Gastrocnemius medialis (tissue), 4 donors: ENCODE results near the gene CFDP1. TPM values are rescaled to one million over a fixed set of nuclear protein-coding genes. Genes with fewer than 3 reads are reported as not detected.
A peak's percentile ranks its signal among the peaks of the same experiment; 100 is the strongest.

Experiments
- ATAC-seq, 2 donors: fragments of 150-250 bp; one replicate each; pipeline ENCODE4 v1.9.1; 2016
- DNase-seq, 2 donors: peaks; one replicate each; pipeline ENCODE4 v3.0.0-alpha.2; 2019
- H3K27ac ChIP-seq, 4 donors: fragments of 200-600 bp; sonication (generic); 1 replicate in 1 of 4; 2 replicates in 3 of 4; pipeline ENCODE4 v1.5.1; 2016 to 2018; ENCODE audit warnings: mild to moderate bottlenecking in 2 of 4, moderate library complexity in 1 of 4
- H3K27me3 ChIP-seq, 3 donors: fragments of 200-600 bp; sonication (generic) in 2 of 3; 1 replicate in 1 of 3; 2 replicates in 2 of 3; pipeline versions ENCODE4 v1.5.1 to v1.6.0; 2016 to 2019; ENCODE audit warnings: mild to moderate bottlenecking in 1 of 3, moderate library complexity in 1 of 3
- H3K36me3 ChIP-seq, 2 donors: fragments of 200-600 bp; sonication (generic) in 1 of 2; one replicate each; pipeline ENCODE4 v1.5.1; 2017 to 2018
- H3K4me1 ChIP-seq, 2 donors: fragments of 200-600 bp; sonication (generic) in 1 of 2; one replicate each; pipeline ENCODE4 v1.5.1; 2016 to 2017; ENCODE audit warnings: mild to moderate bottlenecking in 2 of 2
- H3K4me3 ChIP-seq, 4 donors: fragments of 200-600 bp; sonication (generic) in 3 of 4; 1 replicate in 1 of 4; 2 replicates in 3 of 4; pipeline ENCODE4 v1.5.1; 2016 to 2019; ENCODE audit warnings: mild to moderate bottlenecking in 2 of 4
- H3K9me3 ChIP-seq, 3 donors: fragments of 200-600 bp; sonication (generic) in 2 of 3; 1 replicate in 1 of 3; 2 replicates in 2 of 3; pipeline ENCODE4 v1.5.1; 2016 to 2019
- POLR2A ChIP-seq, 2 donors: fragments of 450-650 bp; IDR thresholded peaks; one replicate each; pipeline ENCODE4 v1.6.1; 2017; ENCODE audit warnings: antibody characterized with exemption in 2 of 2, mild to moderate bottlenecking in 2 of 2, moderate library complexity in 2 of 2
- in situ Hi-C, 4 donors: fragments of 200-750 bp; cut with MboI; loops; one replicate each; pipeline versions ENCODE4 v1.15.0 to v1.8.0; 2017; ENCODE audit warnings: low sequenced_read_pairs in 4 of 4
- intact Hi-C: fragments of 100-400 bp; cut with DNase I; formaldehyde crosslinking; loops from one replicate; pipeline ENCODE4 v1.15.1; 2023; ENCODE audit warnings: low total_unique reads
- total RNA-seq, 4 donors: library from RNA; depleted of rRNA; stranded (reverse); fragments of >200 nt; gene quantifications; one replicate each; pipeline versions ENCODE4 v1.1.0 to v1.2.3, GENCODE V29; 2016
- TF ChIP-seq, protein P1 (sequence below), 5 experiments: fragments of 450-650 bp in 3 of 5; fragments of 200-600 bp in 2 of 5; sonication (generic) in 2 of 5; IDR thresholded peaks in 4 of 5; conservative IDR thresholded peaks in 1 of 5; 1 replicate in 4 of 5; 2 replicates in 1 of 5; pipeline ENCODE4 v1.5.1; 2016 to 2019; ENCODE audit warnings: antibody characterized with exemption in 5 of 5, mild to moderate bottlenecking in 3 of 5, moderate library complexity in 3 of 5

The CFDP1 gene
- total RNA-seq, 4 donors from 2014 or later = 20.4 to 28.6 (median 24.2) TPM

DNA sequence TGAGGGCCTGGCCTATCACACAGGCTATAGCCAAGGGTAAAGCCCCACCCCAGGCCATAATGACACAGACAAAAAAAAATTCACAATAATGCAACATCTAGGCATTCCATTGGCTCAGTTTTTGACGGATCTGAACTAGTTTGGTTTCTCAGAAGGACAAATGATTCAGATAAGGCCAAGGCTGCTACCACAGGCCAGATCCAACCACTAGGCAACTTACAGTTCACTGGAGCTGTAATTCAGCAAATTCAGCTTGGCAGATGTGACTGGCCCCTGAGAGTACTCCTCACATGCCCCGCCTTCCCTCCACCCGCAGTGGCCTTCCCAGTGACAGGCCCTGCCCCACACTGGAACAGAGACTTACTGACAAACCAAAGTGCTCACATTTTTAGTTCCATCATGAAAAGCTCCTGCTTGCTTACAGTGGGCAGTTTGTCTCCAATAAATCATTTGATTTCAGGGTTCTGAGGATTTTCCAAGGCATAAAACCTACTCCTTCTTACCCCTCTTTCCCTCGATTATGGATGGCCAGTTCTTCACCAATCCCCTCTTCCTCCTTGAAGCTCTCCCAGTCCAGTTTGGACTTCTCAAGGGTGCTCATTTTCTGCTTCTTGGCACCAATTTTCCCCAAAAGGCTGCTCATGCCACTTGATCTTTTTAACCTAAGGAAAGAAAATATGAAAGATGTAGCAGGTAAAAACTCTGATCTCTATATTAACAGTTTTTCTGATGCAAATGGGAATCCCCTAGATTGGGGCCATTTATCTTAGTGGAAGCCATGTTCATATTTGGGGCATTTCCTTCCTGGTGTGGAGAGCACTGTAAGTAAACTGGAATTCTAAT is 128.6 kb downstream of the CFDP1 start:
- TF ChIP-seq, protein P1, sequence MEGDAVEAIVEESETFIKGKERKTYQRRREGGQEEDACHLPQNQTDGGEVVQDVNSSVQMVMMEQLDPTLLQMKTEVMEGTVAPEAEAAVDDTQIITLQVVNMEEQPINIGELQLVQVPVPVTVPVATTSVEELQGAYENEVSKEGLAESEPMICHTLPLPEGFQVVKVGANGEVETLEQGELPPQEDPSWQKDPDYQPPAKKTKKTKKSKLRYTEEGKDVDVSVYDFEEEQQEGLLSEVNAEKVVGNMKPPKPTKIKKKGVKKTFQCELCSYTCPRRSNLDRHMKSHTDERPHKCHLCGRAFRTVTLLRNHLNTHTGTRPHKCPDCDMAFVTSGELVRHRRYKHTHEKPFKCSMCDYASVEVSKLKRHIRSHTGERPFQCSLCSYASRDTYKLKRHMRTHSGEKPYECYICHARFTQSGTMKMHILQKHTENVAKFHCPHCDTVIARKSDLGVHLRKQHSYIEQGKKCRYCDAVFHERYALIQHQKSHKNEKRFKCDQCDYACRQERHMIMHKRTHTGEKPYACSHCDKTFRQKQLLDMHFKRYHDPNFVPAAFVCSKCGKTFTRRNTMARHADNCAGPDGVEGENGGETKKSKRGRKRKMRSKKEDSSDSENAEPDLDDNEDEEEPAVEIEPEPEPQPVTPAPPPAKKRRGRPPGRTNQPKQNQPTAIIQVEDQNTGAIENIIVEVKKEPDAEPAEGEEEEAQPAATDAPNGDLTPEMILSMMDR (IDR thresholded peaks at IDR 0.05 in 4 of 5, conservative IDR thresholded peaks at IDR 0.05 in 1 of 5) = no peak
- no peak for TF ChIP-seq POLR2A (IDR thresholded peaks at IDR 0.05)
- Histone ChIP-seq H3K36me3 (peaks cover 0 to 16% of the 10 kb centered on the region in 2 donors), H3K4me3 (peak overlapping the region in 2 of 4 donors; percentile 4 to 21), H3K27me3 (no peaks in the 10 kb centered on the region), H3K9me3 (no peaks in the 10 kb centered on the region), H3K27ac (peak overlapping the region; percentile 86 to 91 (median 90)), H3K4me1 (peaks cover 26 to 27% of the 10 kb centered on the region in 2 donors)
- intact Hi-C loops = loop anchor here (1.0 to 5.0 kb wide), 6 partner anchors 36 to 197 kb away; no protein-coding TSS in a partner anchor
- ATAC-seq = no peak
- peak in 1 of 2 donors; percentile 43 for DNase-seq
- in situ Hi-C loops = loop anchor here in 1 of 4 donors (10.0 kb wide), 1 partner anchor 80 kb away; no protein-coding TSS in a partner anchor

DNA sequence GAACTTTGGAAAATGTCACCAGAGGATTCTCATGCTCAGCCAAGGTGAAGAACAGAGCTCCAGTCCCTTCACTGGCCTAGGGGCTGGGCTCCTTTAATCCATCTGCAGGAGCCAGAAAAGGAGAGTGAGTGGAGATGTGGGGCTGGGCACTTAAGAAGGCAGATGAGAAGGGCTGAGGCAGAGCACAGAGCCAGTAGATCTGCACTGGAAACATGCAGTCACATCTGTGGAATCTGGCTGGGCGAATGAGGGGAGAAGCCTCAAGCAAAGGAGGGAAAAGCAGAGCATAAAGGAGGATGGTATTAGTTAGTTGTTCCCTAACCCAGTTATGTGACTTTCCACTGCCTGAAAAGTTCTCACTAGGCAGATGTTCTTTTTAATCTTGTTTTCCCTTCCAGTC is 131.5 kb downstream of the CFDP1 start:
- Histone ChIP-seq H3K36me3 (peaks cover 0 to 16% of the 10 kb centered on the region in 2 donors), H3K4me3 (no peak overlapping the region), H3K27ac (no peak overlapping the region), H3K9me3 (no peaks in the 10 kb centered on the region), H3K4me1 (peaks cover 24 to 27% of the 10 kb centered on the region in 2 donors), H3K27me3 (no peaks in the 10 kb centered on the region)
- ATAC-seq (no peak), DNase-seq (no peak)
- TF ChIP-seq POLR2A (IDR thresholded peaks at IDR 0.05) = no peak
- TF ChIP-seq, protein P1 (IDR thresholded peaks at IDR 0.05 in 4 of 5, conservative IDR thresholded peaks at IDR 0.05 in 1 of 5) = no peak
- in situ Hi-C loops = loop anchor here in 1 of 4 donors (10.0 kb wide), 1 partner anchor 83 kb away; no protein-coding TSS in a partner anchor
- intact Hi-C loops = no loop called here

DNA sequence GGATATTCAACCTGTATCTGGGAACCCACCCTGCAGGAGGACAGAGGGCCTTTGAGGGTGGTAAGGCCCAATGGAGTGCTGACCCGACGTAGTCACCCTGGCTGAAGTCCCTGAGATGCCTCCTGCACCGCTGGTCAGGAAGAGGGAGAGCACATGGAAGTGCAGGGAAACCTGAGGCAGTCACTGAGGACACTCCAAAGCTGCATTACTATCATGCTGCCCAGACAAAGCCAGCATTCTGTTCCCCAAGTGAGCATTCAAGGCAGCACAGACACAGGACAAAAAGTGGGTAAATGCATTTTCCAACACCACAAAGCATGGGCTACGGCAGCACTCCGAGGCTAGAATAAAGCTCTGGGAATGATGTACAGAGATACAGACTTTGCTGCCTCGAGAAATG is 135.0 kb downstream of the CFDP1 start:
- in situ Hi-C loops (no loop called here), intact Hi-C loops (no loop called here)
- H3K27ac ChIP-seq = no peak overlapping the region
- TF ChIP-seq, protein P1 (IDR thresholded peaks at IDR 0.05 in 4 of 5, conservative IDR thresholded peaks at IDR 0.05 in 1 of 5) = no peak
- no peak for TF ChIP-seq POLR2A (IDR thresholded peaks at IDR 0.05)
- H3K36me3 ChIP-seq = peaks cover 0 to 21% of the 10 kb centered on the region in 2 donors
- no peaks in the 10 kb centered on the region for H3K4me1 ChIP-seq
- no peak overlapping the region for H3K4me3 ChIP-seq
- ATAC-seq (no peak), DNase-seq (no peak)
- H3K27me3 ChIP-seq = no peaks in the 10 kb centered on the region
- no peaks in the 10 kb centered on the region for H3K9me3 ChIP-seq

DNA sequence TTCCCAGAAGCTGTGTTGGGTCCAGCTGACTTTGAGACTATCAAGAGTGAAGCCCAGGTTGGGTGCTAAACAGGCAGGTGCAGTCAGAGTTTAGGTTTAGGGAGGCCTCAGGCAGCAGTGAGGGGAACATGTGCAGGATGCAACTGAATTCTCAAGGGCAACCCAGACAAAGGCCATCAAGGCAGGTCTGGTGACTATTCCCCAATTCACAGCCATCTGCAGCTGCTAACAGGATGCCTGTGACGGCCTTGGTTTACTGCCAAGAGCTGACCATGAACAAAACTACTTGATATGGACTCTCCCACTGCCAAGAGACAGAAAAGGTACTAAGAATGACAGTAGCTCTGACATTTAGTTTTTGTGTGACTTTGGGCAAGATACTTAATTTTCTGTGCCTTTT is 136.7 kb downstream of the CFDP1 start:
- Histone ChIP-seq H3K27me3 (no peaks in the 10 kb centered on the region), H3K27ac (no peak overlapping the region), H3K9me3 (no peaks in the 10 kb centered on the region), H3K4me1 (no peaks in the 10 kb centered on the region), H3K36me3 (peaks cover 0 to 27% of the 10 kb centered on the region in 2 donors), H3K4me3 (no peak overlapping the region)
- in situ Hi-C loops = no loop called here
- ATAC-seq (peak; percentile 35 to 61), DNase-seq (peak in 1 of 2 donors; percentile 32)
- intact Hi-C loops = no loop called here
- TF ChIP-seq POLR2A (IDR thresholded peaks at IDR 0.05) = no peak
- TF ChIP-seq, protein P1 (IDR thresholded peaks at IDR 0.05 in 4 of 5, conservative IDR thresholded peaks at IDR 0.05 in 1 of 5) = no peak
